GM23338 (cell line): Measurements from ENCODE around the gene CTNNBIP1.

Experiments
- CREB1 ChIP-seq: fragments of 250-450 bp; sonication (Bioruptor Pico); IDR thresholded peaks from 2 replicates; pipeline ENCODE4 v1.5.0; 2020; ENCODE audit warnings: low read depth, mild to moderate bottlenecking, moderate library complexity
- CTCF ChIP-seq, 2 experiments: fragments of 200-600 bp in 1 of 2; sonication (generic) in 1 of 2; conservative IDR thresholded peaks; 2 replicates each; pipeline versions ENCODE4 v1.5.1 to v1.6.1; 2016 to 2017; ENCODE audit warnings: antibody characterized with exemption in 2 of 2, low read depth in 2 of 2, mild to moderate bottlenecking in 2 of 2, moderate library complexity in 1 of 2
- ETS1 ChIP-seq: IDR thresholded peaks from 2 replicates; pipeline ENCODE4 v1.6.1; 2016; ENCODE audit warnings: antibody characterized with exemption
- EZH2 ChIP-seq: fragments of 200-600 bp; sonication (generic); IDR thresholded peaks from one replicate; pipeline ENCODE4 v1.8.0; 2017; ENCODE audit warnings: antibody characterized with exemption, mild to moderate bottlenecking, low read depth; ENCODE audit not compliant: unreplicated experiment
- EZH2phosphoT487 ChIP-seq: fragments of 200-600 bp; sonication (generic); IDR thresholded peaks from one replicate; pipeline ENCODE4 v1.8.1; 2018; ENCODE audit warnings: antibody characterized with exemption; ENCODE audit not compliant: unreplicated experiment
- JUNB ChIP-seq: IDR thresholded peaks from one replicate; pipeline ENCODE4 v1.6.1; 2016; ENCODE audit warnings: antibody characterized with exemption; ENCODE audit not compliant: unreplicated experiment
- POLR2AphosphoS5 ChIP-seq: IDR thresholded peaks from 2 replicates; pipeline ENCODE4 v1.6.1; 2016; ENCODE audit warnings: antibody characterized with exemption, low read depth
- REST ChIP-seq: IDR thresholded peaks from one replicate; pipeline ENCODE4 v1.6.1; 2018; ENCODE audit warnings: antibody characterized with exemption; ENCODE audit not compliant: unreplicated experiment
- ZNF114 ChIP-seq: fragments of 250-450 bp; sonication (Bioruptor Pico); IDR thresholded peaks from 2 replicates; pipeline ENCODE4 v1.5.0; 2020; ENCODE audit warnings: mild to moderate bottlenecking, moderate library complexity

GRCh38 chr1:9809100-9809510, 101.0 kb downstream of the CTNNBIP1 start:
- no peak for TF ChIP-seq CTCF (conservative IDR thresholded peaks at IDR 0.05; ENCODE audit: low read depth in 2 of 2)
- no peak for TF ChIP-seq POLR2AphosphoS5
- TF ChIP-seq JUNB, result no peak
- TF ChIP-seq EZH2phosphoT487, result no peak
- no peak for TF ChIP-seq CREB1 (CRISPR knock-in tag)
- no peak for TF ChIP-seq REST
- TF ChIP-seq EZH2, result no peak
- TF ChIP-seq ZNF114 (CRISPR knock-in tag), result no peak
- no peak for TF ChIP-seq ETS1
